Mononuclear cell (primary cell): Measurements from ENCODE around the gene GSAP. TPM values are rescaled to one million over a fixed set of nuclear protein-coding genes. Genes with fewer than 3 reads are reported as not detected.
"Not testable (repeated sequence)": the region's sequence is repeated elsewhere in the genome, so short reads cannot be mapped to it uniquely, and the experiment has no call there.

Experiments
- H3K27me3 ChIP-seq: 2 replicates; pipeline ENCODE4 v1.6.0; 2011; ENCODE audit warnings: low read length, control low read depth; ENCODE audit not compliant: insufficient read depth
- H3K4me1 ChIP-seq: 2 replicates; pipeline ENCODE4 v1.5.1; 2011; ENCODE audit warnings: mild to moderate bottlenecking, low read length, control low read depth; ENCODE audit not compliant: insufficient read depth
- H3K4me3 ChIP-seq: 2 replicates; pipeline ENCODE4 v1.5.1; 2011; ENCODE audit warnings: mild to moderate bottlenecking, low read length, moderate library complexity
- H3K9me3 ChIP-seq: 2 replicates; pipeline ENCODE4 v1.5.1; 2011; ENCODE audit warnings: low read depth, mild to moderate bottlenecking, control low read depth, low read length
- total RNA-seq: library from RNA; depleted of rRNA; stranded (reverse); fragments of >200 nt; gene quantifications from one replicate; pipeline ENCODE4 v1.2.3, GENCODE V29; 2012

GSAP gene, protein sequence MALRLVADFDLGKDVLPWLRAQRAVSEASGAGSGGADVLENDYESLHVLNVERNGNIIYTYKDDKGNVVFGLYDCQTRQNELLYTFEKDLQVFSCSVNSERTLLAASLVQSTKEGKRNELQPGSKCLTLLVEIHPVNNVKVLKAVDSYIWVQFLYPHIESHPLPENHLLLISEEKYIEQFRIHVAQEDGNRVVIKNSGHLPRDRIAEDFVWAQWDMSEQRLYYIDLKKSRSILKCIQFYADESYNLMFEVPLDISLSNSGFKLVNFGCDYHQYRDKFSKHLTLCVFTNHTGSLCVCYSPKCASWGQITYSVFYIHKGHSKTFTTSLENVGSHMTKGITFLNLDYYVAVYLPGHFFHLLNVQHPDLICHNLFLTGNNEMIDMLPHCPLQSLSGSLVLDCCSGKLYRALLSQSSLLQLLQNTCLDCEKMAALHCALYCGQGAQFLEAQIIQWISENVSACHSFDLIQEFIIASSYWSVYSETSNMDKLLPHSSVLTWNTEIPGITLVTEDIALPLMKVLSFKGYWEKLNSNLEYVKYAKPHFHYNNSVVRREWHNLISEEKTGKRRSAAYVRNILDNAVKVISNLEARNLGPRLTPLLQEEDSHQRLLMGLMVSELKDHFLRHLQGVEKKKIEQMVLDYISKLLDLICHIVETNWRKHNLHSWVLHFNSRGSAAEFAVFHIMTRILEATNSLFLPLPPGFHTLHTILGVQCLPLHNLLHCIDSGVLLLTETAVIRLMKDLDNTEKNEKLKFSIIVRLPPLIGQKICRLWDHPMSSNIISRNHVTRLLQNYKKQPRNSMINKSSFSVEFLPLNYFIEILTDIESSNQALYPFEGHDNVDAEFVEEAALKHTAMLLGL
- 48.0 TPM for total RNA-seq

DNA sequence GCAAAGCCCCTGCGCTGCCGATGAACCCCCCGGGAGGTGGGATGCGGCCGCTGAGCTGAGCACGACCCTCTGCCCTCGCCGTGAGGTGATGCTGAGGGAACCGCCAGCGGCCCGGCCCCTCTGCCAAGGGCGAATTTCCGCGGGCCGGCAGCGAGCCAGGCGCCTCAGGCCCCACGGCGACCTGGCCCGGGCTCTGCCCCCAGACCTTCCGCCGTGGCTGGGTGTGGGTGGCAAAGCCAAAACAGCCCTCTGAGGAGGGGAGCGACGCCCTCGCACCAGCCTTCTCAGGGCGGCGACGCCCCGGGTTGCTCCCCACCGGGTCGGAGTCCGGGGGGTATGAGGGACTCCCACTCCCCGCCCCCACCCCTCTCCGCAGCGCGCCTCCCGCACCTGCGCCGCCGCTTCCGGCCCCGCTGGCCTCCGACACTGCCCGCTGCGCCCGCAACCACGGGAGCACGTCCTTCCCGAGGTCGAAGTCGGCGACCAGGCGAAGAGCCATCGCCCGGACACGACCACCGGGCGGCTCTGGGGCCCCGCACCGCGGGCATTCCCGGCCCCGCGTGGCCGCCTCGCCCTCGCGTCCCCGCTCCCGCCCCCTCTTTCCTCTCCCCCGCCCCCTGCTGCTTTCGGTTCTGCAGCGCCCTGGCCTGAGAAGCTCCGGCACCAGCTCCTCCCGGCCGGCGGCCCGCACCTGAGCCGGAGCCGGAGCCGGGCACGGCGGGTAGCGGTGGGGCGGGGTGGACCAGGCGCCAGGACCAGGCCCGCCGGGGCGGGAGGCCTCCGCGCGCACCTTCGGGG is at the start of gene GSAP:
Gene GSAP (minus strand): TSS at position 527 of the 798 bp plus-strand sequence. CDS start 28 bp downstream, at position 499.
- H3K9me3 ChIP-seq, result no peaks in the 10 kb centered on the region
- H3K4me3 ChIP-seq, result peak within 1 kb of the TSS; percentile 73
- H3K27me3 ChIP-seq, result no peaks in the 10 kb centered on the region
- peaks cover 47% of the 10 kb centered on the region for H3K4me1 ChIP-seq

- H3K4me1 ChIP-seq, result peaks cover 29% of the 10 kb centered on the region
- H3K9me3 ChIP-seq, result no peaks in the 10 kb centered on the region
- no peak overlapping the region for H3K4me3 ChIP-seq
These were observed 49.1 kb upstream of the GSAP start for GRCh38 chr7:77465256-77465655.

DNA sequence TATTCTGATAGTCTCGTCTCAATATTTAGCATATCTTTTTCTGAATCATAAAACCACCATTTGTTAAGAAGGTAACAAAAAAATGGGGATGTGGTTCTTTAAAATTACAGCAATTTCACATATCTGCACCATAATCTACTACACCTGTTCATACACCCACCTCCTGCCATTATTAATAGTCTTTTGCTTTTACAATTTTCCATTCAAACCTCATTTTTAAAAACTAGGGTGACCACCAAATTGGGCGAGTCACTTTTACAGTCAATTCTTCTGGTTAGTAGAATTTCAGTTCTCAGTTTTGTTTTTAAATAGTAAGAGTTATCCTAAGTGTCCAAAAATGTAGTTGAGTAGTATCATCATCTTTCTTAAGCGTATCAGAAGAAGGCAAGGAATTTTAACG is 48.4 kb upstream of the GSAP start:
- Histone ChIP-seq H3K9me3 (no peaks in the 10 kb centered on the region), H3K27me3 (no peaks in the 10 kb centered on the region), H3K4me1 (peaks cover 32% of the 10 kb centered on the region), H3K4me3 (no peak overlapping the region)

More at GRCh38 chr7:77465256-77465655, 49.1 kb upstream of the GSAP start:
- no peaks in the 10 kb centered on the region for H3K27me3 ChIP-seq

DNA sequence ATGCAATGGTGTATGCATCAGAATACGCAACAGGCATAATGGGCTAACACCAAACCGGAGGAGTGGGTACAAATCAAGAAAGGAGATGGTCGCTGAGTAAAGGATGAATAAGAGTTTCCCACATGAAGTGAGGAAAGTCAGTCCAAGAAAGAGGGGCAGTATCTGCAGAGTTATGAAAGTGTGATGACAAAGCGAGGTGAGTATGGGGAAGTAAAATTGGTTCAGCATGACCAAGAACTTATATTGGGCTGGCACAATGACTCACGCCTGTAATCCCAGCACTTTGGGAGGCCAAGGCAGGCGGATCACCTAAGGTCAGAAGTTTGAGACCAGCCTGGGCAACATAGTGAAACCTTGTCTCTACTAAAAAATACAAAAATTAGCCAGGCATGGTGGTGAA is 47.5 kb upstream of the GSAP start:
- peaks cover 40% of the 10 kb centered on the region for H3K4me1 ChIP-seq
- H3K4me3 ChIP-seq, H3K27me3 ChIP-seq: not testable (repeated sequence)

GRCh38 chr7:77461842-77462241 is 45.7 kb upstream of the GSAP start:
- no peak overlapping the region for H3K4me3 ChIP-seq
- H3K4me1 ChIP-seq, result peaks cover 44% of the 10 kb centered on the region
- H3K27me3 ChIP-seq, result no peaks in the 10 kb centered on the region
- no peaks in the 10 kb centered on the region for H3K9me3 ChIP-seq

More for the DNA sequence above, 47.5 kb upstream of the GSAP start:
- H3K9me3 ChIP-seq, result not testable (repeated sequence)

DNA sequence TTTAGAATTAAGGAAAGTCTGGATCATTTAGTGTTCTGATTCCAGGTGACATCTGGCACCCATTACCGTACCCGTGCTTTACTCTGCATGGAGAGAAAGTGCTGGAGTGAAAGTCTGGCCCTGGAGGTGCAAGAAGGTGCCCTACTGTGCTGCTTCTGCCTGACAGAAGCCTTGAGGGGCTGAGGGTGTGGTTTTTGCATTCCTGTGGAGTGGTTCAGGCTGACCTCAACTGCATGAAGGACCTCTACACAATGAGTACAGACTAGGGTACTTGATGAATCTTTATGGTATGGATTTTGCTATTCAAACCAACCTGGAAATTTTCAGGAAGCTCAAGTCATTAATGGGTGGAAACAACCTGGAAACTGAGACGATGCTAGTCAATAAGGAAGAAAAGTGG is 45.1 kb upstream of the GSAP start:
- Histone ChIP-seq H3K4me3 (no peak overlapping the region), H3K4me1 (peaks cover 43% of the 10 kb centered on the region), H3K9me3 (no peaks in the 10 kb centered on the region), H3K27me3 (no peaks in the 10 kb centered on the region)

DNA sequence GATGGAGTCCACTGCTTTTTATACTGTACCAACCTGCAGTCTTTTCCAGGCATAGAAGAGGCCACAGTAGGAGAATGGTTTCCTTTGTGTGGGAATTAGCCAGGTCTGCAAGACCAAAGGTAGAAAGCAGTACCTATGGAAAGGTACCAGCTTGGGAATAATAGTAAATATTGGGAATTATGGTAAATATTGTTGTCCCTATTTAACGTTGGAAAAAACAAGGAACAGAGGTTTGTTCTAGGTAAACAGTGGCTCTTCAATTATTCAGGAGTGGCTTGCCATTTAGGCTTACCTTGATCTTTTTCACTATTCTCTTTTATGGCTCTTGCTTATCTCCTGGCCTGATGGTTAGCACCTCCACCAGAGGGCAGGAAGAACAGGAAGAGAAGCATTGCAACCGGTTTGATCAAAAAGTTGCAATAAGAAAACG is 43.9 kb upstream of the GSAP start:
- no peaks in the 10 kb centered on the region for H3K27me3 ChIP-seq
- H3K9me3 ChIP-seq, result no peaks in the 10 kb centered on the region
- peaks cover 43% of the 10 kb centered on the region for H3K4me1 ChIP-seq
- no peak overlapping the region for H3K4me3 ChIP-seq

- Histone ChIP-seq H3K9me3 (no peaks in the 10 kb centered on the region), H3K4me1 (peaks cover 50% of the 10 kb centered on the region), H3K27me3 (no peaks in the 10 kb centered on the region), H3K4me3 (no peak overlapping the region)
These were observed 43.2 kb upstream of the GSAP start for GRCh38 chr7:77459311-77459726.

GRCh38 chr7:77458786-77459185 is 42.6 kb upstream of the GSAP start:
- H3K4me3 ChIP-seq, result no peak overlapping the region
- no peaks in the 10 kb centered on the region for H3K9me3 ChIP-seq
- H3K27me3 ChIP-seq, result no peaks in the 10 kb centered on the region
- H3K4me1 ChIP-seq, result peaks cover 50% of the 10 kb centered on the region

DNA sequence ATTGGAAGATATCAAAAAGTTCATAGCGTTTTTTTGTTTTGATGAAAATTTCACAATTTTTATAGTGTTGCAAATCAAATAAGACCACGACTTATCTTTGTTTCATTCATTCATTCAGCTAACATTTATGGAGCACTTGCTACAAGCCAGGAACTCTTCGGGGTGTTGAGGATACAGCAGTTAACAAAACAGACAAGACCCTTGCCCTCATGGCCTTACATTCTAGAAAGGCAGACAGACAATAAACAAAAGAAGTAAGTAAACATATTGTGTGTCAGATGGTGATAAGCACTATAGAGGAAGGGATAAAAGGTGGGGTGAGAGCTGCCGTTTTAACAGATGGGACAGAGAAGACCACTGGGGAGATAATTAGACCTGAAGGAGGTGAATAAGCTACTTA is 41.6 kb upstream of the GSAP start:
- Histone ChIP-seq H3K4me3 (no peak overlapping the region), H3K27me3 (no peaks in the 10 kb centered on the region), H3K9me3 (no peaks in the 10 kb centered on the region), H3K4me1 (peaks cover 60% of the 10 kb centered on the region)

DNA sequence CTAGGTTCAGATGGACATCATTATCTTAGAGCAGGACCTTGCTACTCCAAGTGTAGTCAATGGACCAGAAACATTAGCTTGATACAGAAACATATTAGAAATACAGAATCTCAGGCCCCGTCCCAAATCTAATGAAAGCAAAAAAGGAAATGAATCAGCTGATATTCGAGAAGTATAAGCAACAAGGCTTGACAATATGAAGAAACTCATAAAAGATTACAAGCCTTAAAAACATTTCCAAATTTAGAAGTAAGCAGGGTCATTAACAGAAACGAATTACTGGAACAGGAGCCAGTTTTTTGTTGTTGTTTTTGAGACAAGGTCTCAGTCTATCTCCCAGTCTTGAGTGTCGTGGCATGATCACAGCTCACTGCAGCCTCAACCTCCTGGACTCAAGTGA is 40.5 kb upstream of the GSAP start:
- Histone ChIP-seq H3K9me3 (no peaks in the 10 kb centered on the region), H3K4me1 (peaks cover 65% of the 10 kb centered on the region), H3K27me3 (no peaks in the 10 kb centered on the region), H3K4me3 (no peak overlapping the region)

DNA sequence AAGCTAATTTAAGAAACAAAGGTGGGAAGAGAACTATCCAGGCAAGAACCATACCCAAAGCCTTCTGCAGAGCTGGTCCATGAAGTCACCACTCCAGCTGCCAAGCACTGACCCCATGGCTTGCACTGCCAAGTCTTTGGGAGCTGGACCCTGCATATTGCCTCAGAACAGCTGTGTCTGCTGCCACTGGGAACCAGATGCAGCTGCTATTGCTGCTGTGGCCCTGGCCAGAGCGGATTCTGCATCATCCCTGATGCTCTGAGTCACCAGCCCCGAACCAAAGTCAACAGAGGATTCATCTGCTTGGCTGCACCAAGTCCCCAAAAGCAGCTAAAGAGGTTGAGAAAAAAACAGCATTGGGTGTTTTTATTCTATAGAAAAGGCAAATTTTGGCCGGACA is 39.2 kb upstream of the GSAP start:
- H3K4me3 ChIP-seq, result no peak overlapping the region
- no peaks in the 10 kb centered on the region for H3K27me3 ChIP-seq
- no peaks in the 10 kb centered on the region for H3K9me3 ChIP-seq
- peaks cover 65% of the 10 kb centered on the region for H3K4me1 ChIP-seq

DNA sequence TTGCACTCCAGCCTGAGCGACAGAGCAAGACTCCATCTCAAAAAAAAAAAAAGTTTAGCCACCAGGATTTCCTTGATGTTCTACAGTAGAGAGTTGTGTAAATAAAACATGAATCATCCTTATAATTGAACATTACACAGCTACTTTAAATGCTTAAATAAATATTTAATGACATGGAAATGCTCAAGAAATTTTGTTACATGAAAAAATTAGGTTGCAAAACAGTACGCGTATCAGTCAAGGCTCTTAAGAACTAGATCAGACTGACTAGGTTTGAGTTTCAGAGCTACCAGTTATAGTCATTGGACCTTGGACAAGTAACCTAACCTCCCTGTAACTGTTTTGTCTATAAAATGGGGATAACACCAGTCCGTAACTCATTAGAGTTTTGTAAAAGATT is 38.7 kb upstream of the GSAP start:
- Histone ChIP-seq H3K27me3 (no peaks in the 10 kb centered on the region), H3K4me3 (no peak overlapping the region), H3K9me3 (no peaks in the 10 kb centered on the region), H3K4me1 (peaks cover 62% of the 10 kb centered on the region)

GRCh38 chr7:77453531-77453930 is 37.4 kb upstream of the GSAP start:
- no peak overlapping the region for H3K4me3 ChIP-seq
- H3K9me3 ChIP-seq, result no peaks in the 10 kb centered on the region
- H3K27me3 ChIP-seq, result no peaks in the 10 kb centered on the region
- H3K4me1 ChIP-seq, result peaks cover 53% of the 10 kb centered on the region

DNA sequence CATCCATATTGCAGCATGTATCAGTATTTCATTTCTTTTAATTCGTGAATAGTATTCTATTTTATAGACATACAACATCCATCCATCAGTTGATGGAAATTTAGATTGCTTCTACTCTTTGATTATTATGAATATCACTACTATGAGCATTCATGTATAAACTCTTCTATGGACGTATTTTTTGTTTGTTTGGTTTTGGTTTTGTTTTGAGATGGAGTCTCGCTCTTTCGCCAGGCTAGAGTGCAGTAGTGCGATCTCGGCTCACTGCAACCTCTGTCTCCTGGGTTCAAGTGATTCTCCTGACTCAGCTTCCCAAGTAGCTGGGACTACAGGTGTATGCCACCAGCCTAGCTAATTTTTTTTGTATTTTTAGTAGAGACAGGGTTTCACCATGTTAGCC is 35.8 kb upstream of the GSAP start:
- H3K27me3 ChIP-seq, H3K4me3 ChIP-seq, H3K9me3 ChIP-seq: not testable (repeated sequence)
- H3K4me1 ChIP-seq, result peaks cover 49% of the 10 kb centered on the region
